Left ventricle myocardium inferior (tissue), 1 donor: Measurements from ENCODE around the gene KCNK13. TPM values are rescaled to one million over a fixed set of nuclear protein-coding genes. Genes with fewer than 3 reads are reported as not detected.

Source experiments
- DNase-seq: peaks from one replicate; pipeline ENCODE4 v3.0.0-alpha.2; 2020
- H3K27ac ChIP-seq: fragments of 200-600 bp; replicated peaks from 2 replicates; pipeline ENCODE4 v1.8.0; 2021
- H3K27me3 ChIP-seq: fragments of 200-600 bp; 2 replicates; pipeline ENCODE4 v1.8.0; 2021; ENCODE audit warnings: low read depth
- H3K36me3 ChIP-seq: fragments of 200-600 bp; 2 replicates; pipeline ENCODE4 v1.8.0; 2021
- H3K4me1 ChIP-seq: fragments of 200-600 bp; 2 replicates; pipeline ENCODE4 v1.8.0; 2021
- H3K4me3 ChIP-seq: fragments of 200-600 bp; 2 replicates; pipeline ENCODE4 v1.8.0; 2021; ENCODE audit warnings: mild to moderate bottlenecking, moderate library complexity
- H3K9me3 ChIP-seq: fragments of 200-600 bp; replicated peaks from 2 replicates; pipeline ENCODE4 v1.8.0; 2021
- intact Hi-C: fragments of 100-400 bp; cut with micrococcal nuclease; formaldehyde crosslinking; loops from one replicate; pipeline ENCODE4 v1.11.0; 2022
- total RNA-seq: library from RNA; stranded (reverse); fragmentation: NEBNext Ultra II Directional; extraction: Animal tissue kit (Norgen Biotek cat#: 25700); gene quantifications from one replicate; pipeline ENCODE4 v1.2.1, GENCODE V29; 2021
- TF ChIP-seq, protein P1 (sequence below): fragments of 200-600 bp; IDR thresholded peaks from 2 replicates; pipeline ENCODE4 v1.8.0; 2021; ENCODE audit warnings: antibody characterized with exemption, mild to moderate bottlenecking, borderline replicate concordance
- donor health status: DM: no; HTN: yes; CAD: no; lungs with severe emphysema.

The KCNK13 gene
- total RNA-seq, 1 donor from 2014 or later = 1.9 TPM

DNA sequence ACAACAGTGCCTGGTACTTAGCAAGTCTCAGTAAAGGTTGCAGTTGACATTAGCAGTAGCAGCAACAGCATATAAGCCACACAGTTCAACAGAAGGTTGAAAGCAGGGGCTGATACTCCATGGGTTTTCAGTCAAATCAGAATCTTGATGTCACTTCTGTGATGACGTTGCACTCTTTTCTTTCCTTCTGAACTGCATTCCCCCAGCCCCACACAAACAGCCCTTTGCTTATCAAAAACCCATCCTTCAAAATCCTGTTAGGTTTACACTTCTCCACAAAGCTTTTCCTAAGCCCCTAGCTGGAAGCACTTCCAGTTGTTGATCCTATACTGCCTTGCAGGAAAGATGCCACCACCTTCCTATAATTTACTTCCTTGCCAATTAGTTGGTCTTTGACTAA is 34.0 kb upstream of the KCNK13 start:
- Histone ChIP-seq H3K4me3 (no peak overlapping the region), H3K27me3 (no peaks in the 10 kb centered on the region), H3K36me3 (peaks cover 9% of the 10 kb centered on the region), H3K27ac (no peak overlapping the region), H3K4me1 (peaks cover 6% of the 10 kb centered on the region), H3K9me3 (no peaks in the 10 kb centered on the region)
- intact Hi-C loops = no loop called here
- TF ChIP-seq, protein P1, sequence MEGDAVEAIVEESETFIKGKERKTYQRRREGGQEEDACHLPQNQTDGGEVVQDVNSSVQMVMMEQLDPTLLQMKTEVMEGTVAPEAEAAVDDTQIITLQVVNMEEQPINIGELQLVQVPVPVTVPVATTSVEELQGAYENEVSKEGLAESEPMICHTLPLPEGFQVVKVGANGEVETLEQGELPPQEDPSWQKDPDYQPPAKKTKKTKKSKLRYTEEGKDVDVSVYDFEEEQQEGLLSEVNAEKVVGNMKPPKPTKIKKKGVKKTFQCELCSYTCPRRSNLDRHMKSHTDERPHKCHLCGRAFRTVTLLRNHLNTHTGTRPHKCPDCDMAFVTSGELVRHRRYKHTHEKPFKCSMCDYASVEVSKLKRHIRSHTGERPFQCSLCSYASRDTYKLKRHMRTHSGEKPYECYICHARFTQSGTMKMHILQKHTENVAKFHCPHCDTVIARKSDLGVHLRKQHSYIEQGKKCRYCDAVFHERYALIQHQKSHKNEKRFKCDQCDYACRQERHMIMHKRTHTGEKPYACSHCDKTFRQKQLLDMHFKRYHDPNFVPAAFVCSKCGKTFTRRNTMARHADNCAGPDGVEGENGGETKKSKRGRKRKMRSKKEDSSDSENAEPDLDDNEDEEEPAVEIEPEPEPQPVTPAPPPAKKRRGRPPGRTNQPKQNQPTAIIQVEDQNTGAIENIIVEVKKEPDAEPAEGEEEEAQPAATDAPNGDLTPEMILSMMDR = no peak
- DNase-seq = no peak

- DNase-seq = no peak
- Histone ChIP-seq H3K27me3 (no peaks in the 10 kb centered on the region), H3K36me3 (peaks cover 39% of the 10 kb centered on the region)
Measured at GRCh38 chr14:90034156-90034555, 27.6 kb upstream of the KCNK13 start.

GRCh38 chr14:90034835-90035525 is 26.8 kb upstream of the KCNK13 start:
- no peaks in the 10 kb centered on the region for H3K27me3 ChIP-seq
- TF ChIP-seq, protein P1 = no peak
- no peak for DNase-seq
- intact Hi-C loops = no loop called here
- H3K4me3 ChIP-seq = no peak overlapping the region
- H3K27ac ChIP-seq = no peak overlapping the region
- peaks cover 10% of the 10 kb centered on the region for H3K9me3 ChIP-seq
- no peaks in the 10 kb centered on the region for H3K4me1 ChIP-seq
- H3K36me3 ChIP-seq = peaks cover 37% of the 10 kb centered on the region

More at GRCh38 chr14:90034156-90034555, 27.6 kb upstream of the KCNK13 start:
- intact Hi-C loops = no loop called here
- no peak overlapping the region for H3K27ac ChIP-seq
- TF ChIP-seq, protein P1 = no peak
- H3K4me3 ChIP-seq = no peak overlapping the region
- H3K9me3 ChIP-seq = peaks cover 10% of the 10 kb centered on the region
- H3K4me1 ChIP-seq = no peaks in the 10 kb centered on the region

DNA sequence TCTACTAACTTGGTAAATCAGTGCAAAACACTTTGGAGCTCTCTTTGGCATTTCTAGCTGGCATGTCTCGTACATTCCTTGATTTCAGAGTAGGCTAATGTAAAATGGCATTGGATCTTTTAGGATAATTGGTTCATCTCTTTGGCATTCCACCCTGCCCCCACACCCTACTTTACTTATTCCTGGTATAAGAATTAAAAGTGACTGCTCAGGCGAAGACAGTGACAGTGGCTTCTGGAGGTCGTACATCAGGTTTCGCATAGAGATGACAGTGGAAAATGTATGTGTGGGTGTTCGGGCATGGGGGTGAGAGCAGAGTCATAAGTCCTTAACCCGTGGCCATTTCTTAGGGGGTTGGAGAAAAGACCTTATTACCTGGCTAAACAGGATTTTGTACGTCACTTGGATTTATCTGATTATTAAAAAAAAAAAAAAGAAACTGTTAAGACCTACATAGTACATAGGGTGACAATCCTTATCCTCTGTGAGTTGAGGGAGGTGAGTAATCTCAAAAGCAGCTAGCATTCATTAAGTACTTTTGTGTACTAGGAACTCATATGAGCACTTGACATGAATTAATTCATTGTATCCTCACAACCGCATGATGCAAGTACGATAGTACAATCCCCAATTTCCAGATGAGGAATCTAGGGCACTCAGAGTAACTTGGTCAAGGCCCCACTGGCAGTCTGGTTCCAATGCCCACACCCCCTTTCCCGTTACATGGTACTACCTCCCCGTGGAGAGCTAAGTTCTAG is 22.4 kb upstream of the KCNK13 start:
- H3K4me1 ChIP-seq = no peaks in the 10 kb centered on the region
- DNase-seq = no peak
- intact Hi-C loops = no loop called here

GRCh38 chr14:90040411-90040810 is 21.4 kb upstream of the KCNK13 start:
- no peaks in the 10 kb centered on the region for H3K4me1 ChIP-seq
- no peaks in the 10 kb centered on the region for H3K27me3 ChIP-seq
- no peak overlapping the region for H3K4me3 ChIP-seq
- intact Hi-C loops = no loop called here
- DNase-seq = no peak
- peaks cover 13% of the 10 kb centered on the region for H3K36me3 ChIP-seq
- no peak overlapping the region for H3K27ac ChIP-seq
- TF ChIP-seq, protein P1 = no peak
- H3K9me3 ChIP-seq = peaks cover 10% of the 10 kb centered on the region

More for the DNA sequence above, 22.4 kb upstream of the KCNK13 start:
- H3K27me3 ChIP-seq = no peaks in the 10 kb centered on the region
- peaks cover 14% of the 10 kb centered on the region for H3K36me3 ChIP-seq
- peaks cover 10% of the 10 kb centered on the region for H3K9me3 ChIP-seq
- TF ChIP-seq, protein P1 = no peak
- no peak overlapping the region for H3K27ac ChIP-seq
- no peak overlapping the region for H3K4me3 ChIP-seq
